Mesenchymal stem cell (in vitro differentiated cells and primary cell): ENCODE data around the gene C21orf91.

Experiments
- DNase-seq: peaks from one replicate; pipeline ENCODE4 v3.0.0-alpha.2; 2013
- H2AFZ ChIP-seq: one replicate; pipeline ENCODE4 v1.6.1; 2013; ENCODE audit warnings: low read depth, mild to moderate bottlenecking, control low read depth, inconsistent platforms, low read length, moderate library complexity
- H2AK5ac ChIP-seq: 2 replicates; pipeline ENCODE4 v1.6.1; 2013; ENCODE audit warnings: low read length, moderate library complexity, mild to moderate bottlenecking, inconsistent platforms; ENCODE audit not compliant: severe bottlenecking
- H2BK120ac ChIP-seq: one replicate; pipeline ENCODE4 v1.6.1; 2013; ENCODE audit warnings: low read depth, mild to moderate bottlenecking, inconsistent platforms, low read length, moderate library complexity
- H2BK12ac ChIP-seq, 2 experiments: one replicate each; pipeline ENCODE4 v1.6.1; 2013; ENCODE audit warnings: inconsistent platforms in 2 of 2, low read length in 2 of 2, mild to moderate bottlenecking in 2 of 2, moderate library complexity in 2 of 2, control low read depth in 1 of 2
- H2BK15ac ChIP-seq: one replicate; pipeline ENCODE4 v1.6.1; 2013; ENCODE audit warnings: mild to moderate bottlenecking, low read depth, inconsistent platforms; ENCODE audit not compliant: poor library complexity, severe bottlenecking
- H2BK5ac ChIP-seq: 2 replicates; pipeline ENCODE4 v1.6.1; 2013; ENCODE audit warnings: low read depth, mild to moderate bottlenecking, low read length, control low read depth, inconsistent platforms; ENCODE audit not compliant: poor library complexity, severe bottlenecking
- H3K14ac ChIP-seq, 2 experiments: one replicate each; pipeline ENCODE4 v1.6.1; 2013; ENCODE audit warnings: inconsistent platforms in 2 of 2, low read length in 2 of 2, control low read depth in 1 of 2, mild to moderate bottlenecking in 1 of 2, moderate library complexity in 1 of 2
- H3K18ac ChIP-seq, 2 experiments: one replicate each; pipeline ENCODE4 v1.6.1; 2013; ENCODE audit warnings: inconsistent platforms in 2 of 2, low read length in 2 of 2, control low read depth in 1 of 2, low read depth in 1 of 2, mild to moderate bottlenecking in 1 of 2
- H3K23ac ChIP-seq, 2 experiments: one replicate each; pipeline ENCODE4 v1.6.1; 2013; ENCODE audit warnings: inconsistent platforms in 2 of 2, low read length in 2 of 2, mild to moderate bottlenecking in 2 of 2, moderate library complexity in 2 of 2, control low read depth in 1 of 2
- H3K27ac ChIP-seq: 2 replicates; pipeline ENCODE4 v1.5.1; 2013; ENCODE audit warnings: mild to moderate bottlenecking, moderate library complexity, low read length, control low read depth, inconsistent platforms; ENCODE audit not compliant: poor library complexity, severe bottlenecking
- H3K27me3 ChIP-seq, 2 experiments: 2 replicates each; pipeline versions ENCODE4 v1.6.1 to v1.7.0; 2013; ENCODE audit warnings: low read length in 2 of 2, mild to moderate bottlenecking in 2 of 2, moderate library complexity in 2 of 2, control low read depth in 1 of 2, inconsistent platforms in 1 of 2; ENCODE audit not compliant: control insufficient read depth in 1 of 2, insufficient read depth in 1 of 2
- H3K36me3 ChIP-seq, 2 experiments: 2 replicates each; pipeline versions ENCODE4 v1.6.1 to v1.7.0; 2013; ENCODE audit warnings: low read length in 2 of 2, control low read depth in 1 of 2, inconsistent platforms in 1 of 2, low read depth in 1 of 2, mild to moderate bottlenecking in 1 of 2; ENCODE audit not compliant: insufficient read depth in 2 of 2, control insufficient read depth in 1 of 2
- H3K4ac ChIP-seq, 2 experiments: one replicate each; pipeline ENCODE4 v1.6.1; 2013; ENCODE audit warnings: inconsistent platforms in 2 of 2, low read length in 2 of 2, mild to moderate bottlenecking in 2 of 2, moderate library complexity in 2 of 2, control low read depth in 1 of 2, low read depth in 1 of 2
- H3K4me1 ChIP-seq: 2 replicates; pipeline ENCODE4 v1.6.1; 2013; ENCODE audit warnings: low read depth, low read length, control low read depth; ENCODE audit not compliant: control insufficient read depth, insufficient read depth
- H3K4me2 ChIP-seq: 2 replicates; pipeline ENCODE4 v1.6.1; 2013; ENCODE audit warnings: low read length, mild to moderate bottlenecking, inconsistent platforms; ENCODE audit not compliant: poor library complexity, severe bottlenecking
- H3K4me3 ChIP-seq, 2 experiments: 2 replicates each; pipeline versions ENCODE4 v1.5.1 to v1.7.0; 2013; ENCODE audit warnings: low read length in 2 of 2, mild to moderate bottlenecking in 2 of 2, control low read depth in 1 of 2, low read depth in 1 of 2; ENCODE audit not compliant: insufficient read depth in 1 of 2
- H3K79me1 ChIP-seq: replicated peaks from 2 replicates; pipeline ENCODE4 v1.6.1; 2013; ENCODE audit warnings: mild to moderate bottlenecking, control low read depth, low read length, inconsistent platforms; ENCODE audit not compliant: poor library complexity, severe bottlenecking
- H3K9ac ChIP-seq: 2 replicates; pipeline ENCODE4 v1.7.0; 2013; ENCODE audit warnings: mild to moderate bottlenecking, low read length, moderate library complexity
- H3K9me3 ChIP-seq: 2 replicates; pipeline ENCODE4 v1.7.0; 2013; ENCODE audit warnings: mild to moderate bottlenecking, low read length; ENCODE audit not compliant: control insufficient read depth
- H4K8ac ChIP-seq: one replicate; pipeline ENCODE4 v1.6.1; 2013; ENCODE audit warnings: inconsistent platforms, mild to moderate bottlenecking, low read length, moderate library complexity
- H4K91ac ChIP-seq: one replicate; pipeline ENCODE4 v1.6.1; 2013; ENCODE audit warnings: mild to moderate bottlenecking, low read length, inconsistent platforms
- WGBS: methylation state at CpG from one replicate; pipeline ENCODE4 v1.1.7; 2013; ENCODE audit warnings: mixed read lengths; 5-methylcytosine and 5-hydroxymethylcytosine counted together

Gene C21orf91

DNA sequence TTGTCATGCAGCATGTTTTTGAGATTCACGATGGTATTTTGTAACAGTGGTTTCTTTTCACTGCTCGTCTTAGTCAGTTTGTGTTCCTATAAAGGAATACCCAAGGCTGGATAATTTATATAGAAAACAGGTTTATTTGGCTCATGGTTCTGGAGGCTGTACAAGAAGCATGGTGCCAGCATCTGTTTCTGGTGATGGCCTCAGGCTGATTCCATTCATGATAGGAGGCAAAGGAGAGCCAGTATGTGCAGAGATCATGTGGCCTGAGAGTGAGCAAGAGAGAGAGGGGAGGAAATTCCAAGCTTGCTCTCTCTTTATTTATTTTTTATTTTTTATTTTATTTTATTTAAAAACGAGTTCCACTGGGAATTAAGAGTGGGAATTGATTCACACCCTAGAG, 2.0 kb upstream of the C21orf91 start:
- Histone ChIP-seq H4K91ac (no peak overlapping the region), H3K27me3 (no peaks in the 10 kb centered on the region), H3K9ac (no peak overlapping the region), H3K79me1 (peaks cover 2% of the 10 kb centered on the region), H3K4ac (no peak overlapping the region), H3K4me3 (no peak overlapping the region), H3K23ac (no peak overlapping the region), H2AFZ (no peak overlapping the region), H2BK5ac (no peak overlapping the region), H4K8ac (no peak overlapping the region), H2BK15ac (no peak overlapping the region), H3K4me2 (no peak overlapping the region), H3K14ac (no peak overlapping the region), H3K27ac (no peak overlapping the region), H2BK12ac (no peak overlapping the region), H3K18ac (no peak overlapping the region), H3K4me1 (no peaks in the 10 kb centered on the region), H3K9me3 (no peaks in the 10 kb centered on the region), H2BK120ac (no peak overlapping the region), H2AK5ac (no peak overlapping the region), H3K36me3 (peaks cover 0 to 5% of the 10 kb centered on the region in 2 experiments)
- 99% methylated on average over 2 of the region's 3 CpGs for WGBS
- no peak for DNase-seq

DNA sequence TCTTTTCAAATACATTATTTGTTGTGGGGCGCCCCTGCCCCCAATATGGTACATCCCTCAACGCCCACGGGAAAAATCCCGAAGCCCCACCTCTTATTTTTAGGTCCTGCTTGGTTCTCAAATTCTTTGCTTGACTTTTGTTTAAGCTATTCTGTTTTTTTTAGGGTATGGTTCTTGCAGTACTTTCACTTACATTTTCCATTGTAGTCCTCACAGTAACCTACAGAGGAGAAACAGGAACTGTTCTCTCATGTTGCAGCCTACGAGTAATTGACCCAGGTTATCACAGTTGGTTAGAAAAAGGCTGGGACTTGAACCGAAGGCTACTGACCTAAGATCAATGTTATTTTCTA, 697 bp upstream of the C21orf91 start:
- no peak overlapping the region for H4K91ac ChIP-seq
- H3K4me3 ChIP-seq = peak overlapping the region in 1 of 2 experiments; percentile 91
- H4K8ac ChIP-seq = no peak overlapping the region
- H2BK15ac ChIP-seq = no peak overlapping the region
- no peak overlapping the region for H2BK120ac ChIP-seq
- no peaks in the 10 kb centered on the region for H3K9me3 ChIP-seq
- WGBS = 0% methylated on average over 5 of the region's 6 CpGs
- H3K4me1 ChIP-seq = no peaks in the 10 kb centered on the region
- H3K4me2 ChIP-seq = peak overlapping the region; percentile 41
- H3K14ac ChIP-seq = no peak overlapping the region
- no peak overlapping the region for H3K18ac ChIP-seq
- peak overlapping the region; percentile 100 for H2BK5ac ChIP-seq
- H3K27ac ChIP-seq = peak overlapping the region; percentile 72
- peaks cover 0 to 18% of the 10 kb centered on the region in 2 experiments for H3K36me3 ChIP-seq
- H3K4ac ChIP-seq = no peak overlapping the region
- no peak overlapping the region for H3K23ac ChIP-seq
- peaks cover 3% of the 10 kb centered on the region for H3K79me1 ChIP-seq
- H2AK5ac ChIP-seq = no peak overlapping the region
- no peaks in the 10 kb centered on the region for H3K27me3 ChIP-seq
- H2AFZ ChIP-seq = peak overlapping the region; percentile 30
- H3K9ac ChIP-seq = peak overlapping the region; percentile 95
- DNase-seq = no peak
- no peak overlapping the region for H2BK12ac ChIP-seq

DNA sequence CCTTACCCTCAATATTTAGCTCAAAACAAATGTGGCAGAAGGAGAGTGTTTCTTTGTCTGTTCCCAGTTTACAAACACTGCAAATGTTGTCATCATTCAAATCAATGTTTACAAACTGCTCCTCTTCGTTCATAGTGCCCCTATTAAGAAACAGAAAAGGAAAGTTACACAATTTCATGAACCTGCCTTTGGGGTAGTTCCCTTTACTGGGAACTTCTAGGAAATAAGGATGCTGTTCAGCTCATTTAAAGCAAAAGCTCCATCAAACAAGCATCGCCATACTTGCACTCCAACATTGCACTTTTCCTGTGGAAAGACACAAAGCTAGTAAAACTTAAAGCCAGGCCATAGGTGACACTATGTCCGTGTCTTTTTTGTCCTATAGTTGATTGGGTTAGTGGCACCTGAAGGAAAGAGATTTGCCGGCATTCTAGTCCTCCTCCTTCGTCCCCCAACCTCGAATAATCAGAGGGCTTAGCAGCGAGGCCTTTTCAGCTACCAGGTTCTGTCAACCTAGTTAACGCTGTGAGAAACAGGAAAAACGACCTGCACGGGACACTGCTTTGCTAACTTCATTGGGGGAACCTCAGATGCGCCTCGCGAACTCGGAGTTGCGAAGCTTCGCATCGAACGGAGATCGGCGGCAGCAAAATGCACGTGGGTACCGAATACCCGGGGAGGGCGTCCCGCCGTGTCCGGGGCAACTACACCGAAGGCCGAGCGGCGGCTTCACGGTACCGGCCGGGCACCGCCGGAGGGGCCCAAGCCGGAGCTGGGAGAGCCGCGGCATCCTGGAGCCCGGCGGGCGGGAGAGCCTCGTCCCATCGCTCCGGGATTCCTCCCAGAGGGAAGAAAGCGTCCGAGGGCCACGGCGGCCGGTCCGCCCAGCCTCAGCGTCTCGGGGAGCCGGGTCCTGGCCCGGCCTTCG, 706 bp downstream of the C21orf91 start:
- Histone ChIP-seq H3K4me2 (peak overlapping the region; percentile 55), H3K18ac (peak overlapping the region; percentile 77 to 96), H3K27me3 (no peaks in the 10 kb centered on the region), H3K27ac (no peak overlapping the region), H3K79me1 (peaks cover 8% of the 10 kb centered on the region), H2AK5ac (no peak overlapping the region), H3K4me1 (no peaks in the 10 kb centered on the region), H4K91ac (peak overlapping the region; percentile 6), H3K4ac (peak overlapping the region; percentile 88 to 98), H3K4me3 (peak overlapping the region; percentile 91 to 95), H2BK12ac (peak overlapping the region in 1 of 2 experiments; percentile 66), H3K9me3 (no peaks in the 10 kb centered on the region), H3K23ac (peak overlapping the region in 1 of 2 experiments; percentile 98), H3K36me3 (peaks cover 0 to 32% of the 10 kb centered on the region in 2 experiments), H2BK15ac (peak overlapping the region; percentile 12), H2AFZ (peak overlapping the region; percentile 49), H2BK5ac (no peak overlapping the region), H3K14ac (peak overlapping the region; percentile 51 to 68), H3K9ac (peak overlapping the region; percentile 95), H4K8ac (peak overlapping the region; percentile 87), H2BK120ac (peak overlapping the region; percentile 100)
- 2% methylated on average over 55 of the region's 56 CpGs for WGBS
- peak; percentile 47 for DNase-seq

GRCh38 chr21:17813353-17813752, 5.8 kb downstream of the C21orf91 start:
- no CpG with 5 or more reads among the region's 2 CpGs for WGBS
- H3K9ac ChIP-seq = no peak overlapping the region

More at GRCh38 chr21:17813353-17813752, 5.8 kb downstream of the C21orf91 start:
- Histone ChIP-seq H2BK15ac (no peak overlapping the region), H4K91ac (no peak overlapping the region), H3K14ac (no peak overlapping the region), H3K4me3 (no peak overlapping the region), H2BK120ac (no peak overlapping the region), H2BK12ac (no peak overlapping the region), H3K4me2 (no peak overlapping the region), H3K4ac (no peak overlapping the region), H3K27ac (no peak overlapping the region), H3K18ac (no peak overlapping the region), H2AK5ac (no peak overlapping the region), H3K79me1 (peaks cover 9% of the 10 kb centered on the region), H2BK5ac (no peak overlapping the region), H2AFZ (no peak overlapping the region), H3K4me1 (no peaks in the 10 kb centered on the region), H3K27me3 (no peaks in the 10 kb centered on the region), H4K8ac (no peak overlapping the region), H3K36me3 (peaks cover 1 to 80% of the 10 kb centered on the region in 2 experiments), H3K23ac (no peak overlapping the region), H3K9me3 (peaks cover 13% of the 10 kb centered on the region)
- no peak for DNase-seq
